OCI-LY1 (cell line): Measurements from ENCODE around the gene ANKRD34B.

ENCODE experiments used
- EZH2 ChIP-seq: fragments of 200-600 bp; sonication (generic), shearing (Covaris generic); IDR thresholded peaks from 2 replicates; pipeline ENCODE4 v1.8.0; 2017; ENCODE audit warnings: borderline replicate concordance, mixed run types, mild to moderate bottlenecking, antibody characterized with exemption, low read length, moderate library complexity, mixed read lengths
- TF ChIP-seq, protein P1 (sequence below): fragments of 200-600 bp; sonication (generic), shearing (Covaris generic); IDR thresholded peaks from 2 replicates; pipeline ENCODE4 v1.5.1; 2017; ENCODE audit warnings: mild to moderate bottlenecking, antibody characterized with exemption, low read length, moderate library complexity, mixed read lengths

DNA sequence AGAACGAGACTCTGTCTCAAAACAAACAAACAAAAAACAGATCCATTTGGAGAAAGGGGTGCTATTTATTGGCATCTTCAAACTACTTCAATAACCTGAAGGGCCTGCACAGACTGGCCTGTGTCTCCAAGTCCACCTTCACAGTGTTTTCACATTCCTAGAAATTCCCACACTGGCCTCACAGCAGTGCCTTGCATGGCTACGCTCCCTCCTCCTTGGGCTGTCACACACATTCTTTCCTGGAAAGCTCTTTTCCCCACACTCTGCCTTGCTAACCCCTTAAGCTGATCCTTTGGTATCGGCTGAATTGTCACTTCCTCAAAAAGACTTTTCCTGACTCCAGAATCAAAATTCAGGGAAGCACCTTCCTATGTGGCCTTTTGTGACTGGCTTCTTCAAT is 62.4 kb downstream of the ANKRD34B start:
- TF ChIP-seq, protein P1, sequence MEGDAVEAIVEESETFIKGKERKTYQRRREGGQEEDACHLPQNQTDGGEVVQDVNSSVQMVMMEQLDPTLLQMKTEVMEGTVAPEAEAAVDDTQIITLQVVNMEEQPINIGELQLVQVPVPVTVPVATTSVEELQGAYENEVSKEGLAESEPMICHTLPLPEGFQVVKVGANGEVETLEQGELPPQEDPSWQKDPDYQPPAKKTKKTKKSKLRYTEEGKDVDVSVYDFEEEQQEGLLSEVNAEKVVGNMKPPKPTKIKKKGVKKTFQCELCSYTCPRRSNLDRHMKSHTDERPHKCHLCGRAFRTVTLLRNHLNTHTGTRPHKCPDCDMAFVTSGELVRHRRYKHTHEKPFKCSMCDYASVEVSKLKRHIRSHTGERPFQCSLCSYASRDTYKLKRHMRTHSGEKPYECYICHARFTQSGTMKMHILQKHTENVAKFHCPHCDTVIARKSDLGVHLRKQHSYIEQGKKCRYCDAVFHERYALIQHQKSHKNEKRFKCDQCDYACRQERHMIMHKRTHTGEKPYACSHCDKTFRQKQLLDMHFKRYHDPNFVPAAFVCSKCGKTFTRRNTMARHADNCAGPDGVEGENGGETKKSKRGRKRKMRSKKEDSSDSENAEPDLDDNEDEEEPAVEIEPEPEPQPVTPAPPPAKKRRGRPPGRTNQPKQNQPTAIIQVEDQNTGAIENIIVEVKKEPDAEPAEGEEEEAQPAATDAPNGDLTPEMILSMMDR: no peak
- TF ChIP-seq EZH2: no peak
